BLaER1 treated with 17β-estradiol and CSF1 and Interleukin-3, amounts not matched to agents 10 nM and 100 nM (cell line): Measurements from ENCODE around the gene CPSF4L.

ENCODE experiments used
- H3K27ac ChIP-seq, 11 experiments: shearing (Covaris generic); formaldehyde crosslinking; 2 replicates each; pipeline ENCODE4 v1.8.1; 2022
- H3K27me3 ChIP-seq, 11 experiments: shearing (Covaris generic); formaldehyde crosslinking; 2 replicates each; pipeline ENCODE4 v1.8.1; 2022
- H3K36me3 ChIP-seq, 11 experiments: shearing (Covaris generic); formaldehyde crosslinking; 2 replicates each; pipeline ENCODE4 v1.8.1; 2022
- H3K4me1 ChIP-seq, 10 experiments: shearing (Covaris generic); formaldehyde crosslinking; 2 replicates each; pipeline ENCODE4 v1.8.1; 2022
- H3K4me2 ChIP-seq, 11 experiments: shearing (Covaris generic); formaldehyde crosslinking; 2 replicates each; pipeline ENCODE4 v1.8.1; 2022
- H3K4me3 ChIP-seq, 10 experiments: shearing (Covaris generic); formaldehyde crosslinking; 2 replicates each; pipeline ENCODE4 v1.8.1; 2022
- H3K9ac ChIP-seq, 11 experiments: shearing (Covaris generic); formaldehyde crosslinking; 2 replicates each; pipeline ENCODE4 v1.8.1; 2022
- H3K9me3 ChIP-seq, 11 experiments: shearing (Covaris generic); formaldehyde crosslinking; replicated peaks in 1 of 11; 2 replicates each; pipeline ENCODE4 v1.8.1; 2022
- H4K20me1 ChIP-seq, 11 experiments: shearing (Covaris generic); formaldehyde crosslinking; 2 replicates each; pipeline ENCODE4 v1.8.1; 2022
- Cebpa-rat ChIP-seq, 11 experiments: shearing (Covaris generic); IDR thresholded peaks; 2 replicates each; pipeline ENCODE4 v1.8.1; 2022

The CPSF4L gene

DNA sequence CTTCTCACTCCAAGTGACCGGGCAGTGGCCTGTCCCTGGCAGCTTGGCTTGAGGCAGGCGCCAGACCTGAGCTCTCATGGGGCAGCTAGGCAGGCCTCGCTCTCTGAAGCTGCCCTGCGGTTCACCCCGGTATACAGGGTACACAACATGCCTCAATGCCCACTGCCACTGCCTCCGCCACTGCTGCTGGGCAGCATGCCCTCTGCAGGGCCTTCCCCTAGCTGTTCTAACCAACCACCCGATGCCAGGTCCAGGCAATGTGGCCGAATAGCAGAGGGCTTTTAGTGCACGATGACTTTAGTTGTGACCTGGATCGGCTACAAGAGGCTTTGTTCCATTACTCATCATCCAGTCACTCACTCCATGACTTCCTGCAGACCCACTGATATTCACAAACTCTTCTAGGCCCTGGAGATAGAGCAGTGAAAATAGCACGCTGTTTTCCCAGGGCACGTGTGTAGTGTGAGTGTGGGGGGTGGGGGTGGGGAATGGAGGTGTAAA, 30.4 kb upstream of the CPSF4L start:
- peak overlapping the region in 6 of 10 experiments; percentile 15 to 56 (median 46); a peak in 12 of 20 replicates for H3K4me3 ChIP-seq
- peaks cover 0 to 39% (median 7%) of the 10 kb centered on the region in 11 experiments; a peak in 12 of 22 replicates for H4K20me1 ChIP-seq

DNA sequence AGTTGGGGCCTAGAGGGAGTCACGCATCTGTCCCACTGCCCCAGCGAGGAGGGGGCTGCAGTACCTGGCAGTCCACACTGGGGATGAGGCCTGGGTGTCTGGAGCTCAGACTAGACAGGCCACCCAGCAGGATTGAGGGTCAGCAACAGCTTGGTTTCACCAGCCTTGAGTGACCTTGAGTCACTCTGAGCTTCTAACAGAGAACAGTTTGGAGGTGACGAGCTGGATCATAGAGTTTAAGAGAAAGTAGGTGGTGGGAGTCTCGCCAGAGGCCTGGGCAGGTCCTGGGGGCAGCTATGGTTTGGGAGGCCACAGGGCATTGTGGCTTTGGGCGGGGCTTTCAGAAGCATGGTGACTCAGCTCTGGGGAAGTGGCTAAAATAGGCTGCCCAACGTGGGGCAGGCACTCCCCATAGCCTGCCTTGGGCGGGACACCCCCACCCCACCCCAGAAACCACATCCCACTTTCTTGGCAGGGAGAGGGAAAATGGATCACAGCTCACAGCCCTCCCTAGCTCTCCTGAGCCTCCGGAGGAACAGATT, 29.7 kb upstream of the CPSF4L start:
- Histone ChIP-seq H3K9ac (peak overlapping the region; percentile 19 to 73 (median 66); a peak in 21 of 22 replicates), H3K27ac (peak overlapping the region; percentile 17 to 87 (median 74); a peak in 21 of 22 replicates), H4K20me1 (peaks cover 0 to 44% (median 9%) of the 10 kb centered on the region in 11 experiments; a peak in 12 of 22 replicates), H3K4me1 (peaks cover 55 to 84% (median 72%) of the 10 kb centered on the region in 10 experiments), H3K27me3 (no peaks in the 10 kb centered on the region), H3K36me3 (peaks cover 0 to 2% (median under 1%) of the 10 kb centered on the region in 11 experiments; a peak in 5 of 22 replicates), H3K4me3 (peak overlapping the region; percentile 2 to 56 (median 38); a peak in 15 of 20 replicates), H3K9me3 (no peaks in the 10 kb centered on the region), H3K4me2 (peak overlapping the region; percentile 88 to 99 (median 96))
- no peak for TF ChIP-seq Cebpa-rat (IDR thresholded peaks at IDR 0.05)

More for the DNA sequence above, 30.4 kb upstream of the CPSF4L start:
- Histone ChIP-seq H3K4me1 (peaks cover 55 to 77% (median 67%) of the 10 kb centered on the region in 10 experiments), H3K4me2 (peak overlapping the region; percentile 88 to 99 (median 96)), H3K9ac (peak overlapping the region in 10 of 11 experiments; percentile 40 to 73 (median 66); a peak in 19 of 22 replicates), H3K9me3 (no peaks in the 10 kb centered on the region), H3K27me3 (no peaks in the 10 kb centered on the region), H3K36me3 (no peaks in the 10 kb centered on the region), H3K27ac (peak overlapping the region; percentile 8 to 87 (median 74); a peak in 21 of 22 replicates)
- no peak for TF ChIP-seq Cebpa-rat (IDR thresholded peaks at IDR 0.05)

DNA sequence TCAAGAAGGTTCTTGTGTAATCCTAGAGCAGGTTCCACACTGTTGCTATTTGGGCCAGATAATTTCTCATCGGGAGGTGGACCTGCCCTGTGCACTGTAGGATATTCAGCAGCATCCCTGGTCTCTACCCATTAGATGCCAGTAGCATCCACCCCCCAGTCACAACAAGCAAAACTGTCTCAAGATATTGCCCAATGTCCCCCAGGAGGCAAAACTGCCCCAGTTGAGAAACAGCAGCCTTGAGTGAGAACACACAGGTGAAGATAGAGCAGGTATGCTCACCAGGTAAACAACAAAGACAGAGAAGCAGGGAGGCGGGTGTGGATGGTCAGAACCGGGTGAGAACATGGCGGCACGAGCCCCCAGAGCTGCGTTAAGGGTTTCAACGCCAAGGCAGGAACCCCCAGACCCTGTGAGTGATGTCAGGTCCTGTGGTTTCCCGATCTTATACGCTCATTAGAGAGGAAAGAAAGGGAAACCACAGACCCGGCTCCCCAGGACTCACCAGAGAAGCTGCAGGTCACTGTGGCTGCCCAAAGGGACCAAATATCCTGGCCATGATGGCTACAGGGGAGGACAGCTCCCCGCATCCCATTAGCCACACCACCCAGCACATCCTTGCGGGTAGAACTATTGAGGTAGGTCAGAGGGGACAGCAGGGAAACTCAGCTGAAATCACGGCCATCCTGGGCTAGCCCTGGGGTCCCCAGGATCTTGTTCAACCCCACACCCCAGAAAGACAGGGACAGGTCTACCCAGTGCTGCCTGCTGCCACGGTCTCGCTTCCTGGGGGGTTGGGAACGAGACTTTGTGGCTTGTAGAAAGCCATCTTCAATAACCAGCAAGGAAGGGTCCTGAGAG, 28.9 kb upstream of the CPSF4L start:
- peak in 5 of 11 experiments; percentile 14 to 56 (median 43); a peak in 3 of 22 replicates for TF ChIP-seq Cebpa-rat (IDR thresholded peaks at IDR 0.05)
- Histone ChIP-seq H3K4me2 (peak overlapping the region; percentile 88 to 99 (median 96)), H4K20me1 (peaks cover 0 to 44% (median 13%) of the 10 kb centered on the region in 11 experiments; a peak in 12 of 22 replicates), H3K27me3 (no peaks in the 10 kb centered on the region), H3K9me3 (no peaks in the 10 kb centered on the region), H3K9ac (peak overlapping the region; percentile 19 to 73 (median 66); a peak in 21 of 22 replicates), H3K4me3 (peak overlapping the region; percentile 2 to 56 (median 38); a peak in 14 of 20 replicates), H3K27ac (peak overlapping the region; percentile 17 to 87 (median 74); a peak in 21 of 22 replicates), H3K4me1 (peaks cover 55 to 91% (median 72%) of the 10 kb centered on the region in 10 experiments), H3K36me3 (peaks cover 0 to 9% (median 7%) of the 10 kb centered on the region in 11 experiments; a peak in 13 of 22 replicates)

DNA sequence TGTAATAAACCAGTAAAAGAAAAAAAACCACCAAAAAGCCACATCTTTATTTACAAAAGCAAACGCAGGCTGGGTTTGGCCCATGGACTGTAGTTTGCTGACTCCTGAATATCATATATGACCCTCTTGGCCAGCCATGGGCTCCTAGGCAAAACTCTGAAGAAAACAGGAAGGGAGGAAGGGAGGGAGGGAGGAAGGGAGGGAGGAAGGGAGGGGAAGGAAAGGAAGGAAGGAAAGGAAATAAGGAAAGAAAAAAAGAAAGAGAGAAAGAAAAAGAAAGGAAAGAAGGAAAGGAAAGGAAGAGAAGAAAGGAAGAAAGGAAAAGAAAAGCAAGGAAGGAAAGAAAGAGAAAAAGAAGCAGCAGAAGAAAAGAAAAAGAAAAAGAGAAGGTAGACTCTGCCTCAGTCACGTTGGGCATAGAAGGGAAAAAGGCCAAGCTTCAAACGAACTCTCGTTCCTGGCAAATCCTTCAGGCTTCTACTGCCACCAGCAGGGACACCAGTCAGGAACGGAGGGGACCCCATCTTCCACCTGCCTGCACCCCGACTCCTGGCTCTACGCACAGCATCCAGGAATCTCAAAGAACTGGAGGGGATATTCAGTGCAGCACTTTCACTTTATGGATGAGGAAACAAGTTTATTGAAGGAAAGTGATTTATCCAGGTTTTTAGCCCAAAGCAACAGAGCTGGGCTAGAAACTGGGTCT, 28.0 kb upstream of the CPSF4L start:
- TF ChIP-seq Cebpa-rat (IDR thresholded peaks at IDR 0.05) = no peak
- H3K27me3 ChIP-seq = no peaks in the 10 kb centered on the region
- H3K9me3 ChIP-seq = no peaks in the 10 kb centered on the region
- no peak overlapping the region for H3K4me3 ChIP-seq
- H3K4me2 ChIP-seq = peak overlapping the region; percentile 88 to 99 (median 96)
- peak overlapping the region in 4 of 11 experiments; percentile 27 to 73 (median 70); a peak in 4 of 22 replicates for H3K9ac ChIP-seq
- H3K36me3 ChIP-seq = peaks cover 0 to 17% (median 10%) of the 10 kb centered on the region in 11 experiments; a peak in 13 of 22 replicates
- peaks cover 59 to 99% (median 78%) of the 10 kb centered on the region in 10 experiments for H3K4me1 ChIP-seq
- peak overlapping the region in 9 of 11 experiments; percentile 31 to 87 (median 75); a peak in 16 of 22 replicates for H3K27ac ChIP-seq
- H4K20me1 ChIP-seq = peaks cover 0 to 50% (median 16%) of the 10 kb centered on the region in 11 experiments; a peak in 12 of 22 replicates

DNA sequence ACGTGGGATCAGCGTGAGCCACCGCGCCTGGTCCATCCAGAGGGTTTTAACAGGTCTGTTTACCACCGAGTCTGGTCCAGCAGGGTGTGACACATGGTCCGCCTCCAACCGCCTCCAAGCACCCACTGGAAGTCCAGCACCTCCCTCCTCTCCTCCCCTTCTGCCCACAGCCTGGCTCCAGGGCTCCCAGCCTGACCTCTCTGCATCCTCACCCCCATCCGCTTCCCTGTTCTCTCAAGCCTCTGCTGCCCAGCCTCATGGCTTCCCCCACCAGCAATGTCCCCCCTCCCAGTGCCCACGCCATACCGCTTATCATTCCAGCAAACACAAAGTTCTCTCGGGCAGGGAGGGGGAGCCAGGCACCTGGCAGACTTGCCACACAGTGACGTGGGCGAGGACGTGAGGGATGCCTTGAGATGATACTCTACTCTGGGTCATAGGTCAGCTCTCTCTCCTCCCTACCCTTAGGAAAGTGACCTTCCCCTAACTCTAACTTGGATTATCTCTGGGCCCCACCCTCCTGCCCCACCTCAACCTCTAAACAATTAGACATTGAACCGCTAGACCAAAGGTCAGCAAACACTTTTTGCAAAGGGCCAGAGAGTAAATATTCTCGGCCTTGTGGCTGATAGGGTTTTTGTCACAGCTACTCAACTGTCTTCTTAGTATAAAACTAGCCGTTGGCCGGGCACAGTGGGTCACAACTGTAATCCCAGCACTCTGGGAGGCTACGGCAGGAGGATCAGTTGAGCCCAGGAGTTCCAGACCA, 27.0 kb upstream of the CPSF4L start:
- Histone ChIP-seq H3K4me2 (peak overlapping the region in 10 of 11 experiments; percentile 13 to 69 (median 48); a peak in 18 of 22 replicates), H4K20me1 (peaks cover 0 to 54% (median 16%) of the 10 kb centered on the region in 11 experiments; a peak in 12 of 22 replicates), H3K9ac (no peak overlapping the region), H3K27ac (peak overlapping the region in 6 of 11 experiments; percentile 17 to 45 (median 28); a peak in 7 of 22 replicates), H3K36me3 (peaks cover 0 to 17% (median 10%) of the 10 kb centered on the region in 11 experiments; a peak in 13 of 22 replicates), H3K4me1 (peaks cover 63 to 99% (median 81%) of the 10 kb centered on the region in 10 experiments), H3K9me3 (no peaks in the 10 kb centered on the region), H3K27me3 (no peaks in the 10 kb centered on the region), H3K4me3 (no peak overlapping the region)
- TF ChIP-seq Cebpa-rat (IDR thresholded peaks at IDR 0.05) = no peak

DNA sequence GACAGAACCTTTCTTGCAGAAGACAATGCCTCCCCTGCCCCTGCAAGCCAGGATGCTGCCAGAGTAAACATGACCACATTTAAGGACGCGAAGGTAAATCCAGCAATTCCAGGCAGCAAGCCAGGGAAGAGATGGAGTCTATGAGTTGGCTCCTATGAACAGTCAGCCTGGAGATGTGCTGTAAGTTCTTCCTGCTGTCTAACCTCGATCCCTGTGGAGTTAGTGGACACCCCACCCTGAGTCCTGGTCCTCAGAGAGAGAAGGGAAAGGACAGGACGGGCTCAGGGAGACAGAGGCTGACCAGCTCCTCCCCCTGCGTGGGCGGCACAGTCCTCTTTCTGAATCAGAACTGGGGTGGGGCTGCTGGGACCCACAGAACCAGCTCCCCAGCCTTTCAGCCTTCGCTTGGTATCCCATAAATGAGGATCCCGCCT, 25.2 kb upstream of the CPSF4L start:
- Histone ChIP-seq H3K4me2 (peak overlapping the region in 5 of 11 experiments; percentile 2 to 76 (median 69); a peak in 8 of 22 replicates), H3K9ac (0 out of 22 replicates have a peak overlapping the region, but pooled peaks of 1 of the 11 experiments have one; percentile 2), H3K27ac (no peak overlapping the region), H3K9me3 (no peaks in the 10 kb centered on the region), H3K4me1 (peaks cover 64 to 99% (median 81%) of the 10 kb centered on the region in 10 experiments), H3K4me3 (no peak overlapping the region), H3K27me3 (no peaks in the 10 kb centered on the region), H4K20me1 (peaks cover 0 to 48% (median 12%) of the 10 kb centered on the region in 11 experiments; a peak in 12 of 22 replicates), H3K36me3 (peaks cover 0 to 17% (median 10%) of the 10 kb centered on the region in 11 experiments; a peak in 13 of 22 replicates)
- no peak for TF ChIP-seq Cebpa-rat (IDR thresholded peaks at IDR 0.05)
